Measurements from ENCODE around the gene C17orf113.

DNA sequence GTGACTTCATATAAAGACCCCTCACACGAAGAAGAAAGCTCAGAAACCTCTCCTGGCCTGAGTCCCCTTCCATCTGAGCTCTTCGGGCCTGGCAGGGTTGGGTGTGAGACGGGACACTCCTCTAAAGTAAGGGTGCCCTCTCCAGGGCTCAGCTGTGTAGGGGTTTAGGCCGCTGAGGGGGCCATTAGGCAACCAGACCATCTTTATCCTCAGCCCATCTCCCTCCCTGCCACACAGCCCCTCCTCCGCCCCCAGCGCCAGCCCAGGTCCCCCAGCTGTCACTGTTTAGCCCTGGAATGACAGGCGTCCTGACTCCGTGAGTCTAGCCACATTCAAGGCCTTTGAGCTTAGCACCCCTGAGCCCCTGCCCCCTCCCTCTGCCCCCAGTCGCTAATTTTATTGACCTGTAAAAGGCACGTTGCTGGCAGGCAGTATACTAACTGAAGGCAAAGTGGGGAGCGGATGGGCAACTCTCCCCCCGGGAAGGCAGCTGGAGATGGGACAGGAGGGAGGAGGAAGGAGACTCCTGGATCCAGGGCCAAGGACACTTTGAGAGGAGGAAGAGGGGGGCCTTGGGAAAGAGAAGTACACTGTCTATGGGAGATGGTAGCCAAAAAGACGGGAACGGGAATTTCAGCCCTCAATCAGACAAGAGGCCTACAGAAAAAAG, 48.5 kb upstream of the C17orf113 start:
- TF ChIP-seq, protein P1, sequence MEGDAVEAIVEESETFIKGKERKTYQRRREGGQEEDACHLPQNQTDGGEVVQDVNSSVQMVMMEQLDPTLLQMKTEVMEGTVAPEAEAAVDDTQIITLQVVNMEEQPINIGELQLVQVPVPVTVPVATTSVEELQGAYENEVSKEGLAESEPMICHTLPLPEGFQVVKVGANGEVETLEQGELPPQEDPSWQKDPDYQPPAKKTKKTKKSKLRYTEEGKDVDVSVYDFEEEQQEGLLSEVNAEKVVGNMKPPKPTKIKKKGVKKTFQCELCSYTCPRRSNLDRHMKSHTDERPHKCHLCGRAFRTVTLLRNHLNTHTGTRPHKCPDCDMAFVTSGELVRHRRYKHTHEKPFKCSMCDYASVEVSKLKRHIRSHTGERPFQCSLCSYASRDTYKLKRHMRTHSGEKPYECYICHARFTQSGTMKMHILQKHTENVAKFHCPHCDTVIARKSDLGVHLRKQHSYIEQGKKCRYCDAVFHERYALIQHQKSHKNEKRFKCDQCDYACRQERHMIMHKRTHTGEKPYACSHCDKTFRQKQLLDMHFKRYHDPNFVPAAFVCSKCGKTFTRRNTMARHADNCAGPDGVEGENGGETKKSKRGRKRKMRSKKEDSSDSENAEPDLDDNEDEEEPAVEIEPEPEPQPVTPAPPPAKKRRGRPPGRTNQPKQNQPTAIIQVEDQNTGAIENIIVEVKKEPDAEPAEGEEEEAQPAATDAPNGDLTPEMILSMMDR (IDR thresholded peaks at IDR 0.05; ENCODE audit: borderline replicate concordance, extremely low read depth, low read length, poor library complexity, severe bottlenecking) = no peak
- no peak for TF ChIP-seq EZH2 (IDR thresholded peaks at IDR 0.05; ENCODE audit: borderline replicate concordance, low read depth, low read length, severe bottlenecking)
